ENCODE results near the gene ARL10. TPM values are rescaled to one million over a fixed set of nuclear protein-coding genes. Genes with fewer than 3 reads are reported as not detected.

Gene ARL10
- total RNA-seq, 1 donor from 2014 or later: 50.5 TPM

DNA sequence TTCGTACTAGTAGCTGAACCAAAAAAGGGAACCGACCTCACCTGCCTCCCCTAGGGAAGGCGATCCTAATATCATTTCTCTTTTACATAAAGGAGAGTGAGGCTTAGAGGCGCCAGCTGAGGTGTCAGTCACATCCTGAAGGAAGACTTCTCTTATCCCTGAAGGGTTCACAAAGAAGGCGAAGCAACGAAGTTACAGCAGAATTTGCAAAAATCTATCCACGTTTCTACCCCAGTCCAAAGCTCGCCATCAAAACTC, 3.1 kb upstream of the ARL10 start:
- no peak for DNase-seq

DNA sequence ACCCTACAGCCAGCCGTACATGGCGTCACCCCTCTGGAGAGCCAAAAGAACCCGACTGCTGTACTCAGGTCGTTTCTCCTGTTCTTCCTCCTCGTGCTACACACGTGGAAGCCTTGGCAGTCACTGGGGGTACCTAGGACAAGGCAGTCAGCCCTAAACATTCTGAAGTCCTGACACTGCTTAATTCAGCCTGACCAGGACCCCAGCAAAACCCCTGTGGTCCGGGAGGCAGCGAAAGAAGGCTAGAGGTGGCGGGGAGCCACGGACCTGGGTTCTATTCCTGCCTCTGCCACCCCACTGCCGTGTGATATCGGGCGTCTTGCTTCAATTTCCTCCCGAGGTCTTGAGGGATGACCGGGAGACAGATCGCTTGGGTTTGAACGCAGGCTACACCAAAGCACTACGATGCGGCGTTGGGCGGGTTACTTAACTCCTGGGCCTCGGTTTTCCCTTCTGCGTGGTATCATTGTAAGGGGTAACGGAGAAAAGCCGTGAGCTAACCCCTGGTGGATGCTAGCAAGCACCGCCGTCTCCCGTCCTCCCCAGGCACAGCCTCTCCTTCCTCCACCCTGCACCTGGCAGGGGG, 429 bp upstream of the ARL10 start:
- DNase-seq: no peak

DNA sequence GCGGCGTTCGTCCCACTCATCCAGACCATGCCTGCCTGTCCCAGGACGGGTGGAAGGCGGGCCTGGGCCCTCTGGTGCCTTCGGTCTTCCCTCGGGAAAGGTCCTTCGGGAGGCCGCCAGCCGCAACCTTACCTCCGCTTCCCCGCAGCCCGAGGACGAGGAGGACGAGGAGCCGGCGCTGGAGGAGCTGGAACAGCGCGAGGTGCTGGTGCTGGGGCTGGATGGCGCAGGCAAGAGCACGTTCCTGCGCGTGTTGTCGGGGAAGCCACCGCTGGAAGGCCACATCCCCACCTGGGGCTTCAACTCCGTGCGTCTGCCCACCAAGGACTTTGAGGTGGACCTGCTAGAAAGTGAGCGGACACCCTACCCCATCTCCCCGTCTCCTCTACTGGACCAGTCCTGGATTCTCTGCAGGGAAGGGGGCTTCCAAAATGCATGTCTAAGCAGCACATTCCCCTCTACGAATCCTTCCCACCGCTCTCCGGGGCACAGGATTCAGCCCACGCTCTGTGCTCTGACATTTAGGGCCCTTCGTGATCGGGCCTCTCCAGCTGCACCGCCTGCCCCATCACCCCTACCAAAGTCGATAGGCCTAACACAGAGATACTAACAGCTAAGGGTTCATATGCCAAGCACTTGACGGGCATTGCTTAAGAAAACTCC, 1.1 kb downstream of the ARL10 start:
- no peak for DNase-seq

DNA sequence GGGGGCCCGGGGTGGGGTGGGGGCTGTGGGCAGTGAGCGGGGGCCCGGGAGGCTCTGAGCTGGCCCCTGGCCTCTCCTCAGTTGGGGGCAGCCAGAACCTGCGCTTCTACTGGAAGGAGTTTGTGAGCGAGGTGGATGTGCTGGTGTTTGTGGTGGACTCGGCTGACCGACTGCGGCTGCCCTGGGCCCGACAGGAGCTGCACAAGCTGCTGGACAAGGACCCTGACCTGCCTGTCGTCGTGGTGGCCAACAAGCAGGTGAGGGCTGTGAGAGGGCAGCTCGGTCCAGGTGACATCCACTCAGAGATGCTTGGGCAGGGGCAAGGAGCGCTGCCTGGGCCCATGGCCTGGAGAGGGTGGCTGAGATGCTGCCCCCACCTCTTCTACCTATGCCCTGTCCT, 3.4 kb downstream of the ARL10 start:
- no peak for DNase-seq

DNA sequence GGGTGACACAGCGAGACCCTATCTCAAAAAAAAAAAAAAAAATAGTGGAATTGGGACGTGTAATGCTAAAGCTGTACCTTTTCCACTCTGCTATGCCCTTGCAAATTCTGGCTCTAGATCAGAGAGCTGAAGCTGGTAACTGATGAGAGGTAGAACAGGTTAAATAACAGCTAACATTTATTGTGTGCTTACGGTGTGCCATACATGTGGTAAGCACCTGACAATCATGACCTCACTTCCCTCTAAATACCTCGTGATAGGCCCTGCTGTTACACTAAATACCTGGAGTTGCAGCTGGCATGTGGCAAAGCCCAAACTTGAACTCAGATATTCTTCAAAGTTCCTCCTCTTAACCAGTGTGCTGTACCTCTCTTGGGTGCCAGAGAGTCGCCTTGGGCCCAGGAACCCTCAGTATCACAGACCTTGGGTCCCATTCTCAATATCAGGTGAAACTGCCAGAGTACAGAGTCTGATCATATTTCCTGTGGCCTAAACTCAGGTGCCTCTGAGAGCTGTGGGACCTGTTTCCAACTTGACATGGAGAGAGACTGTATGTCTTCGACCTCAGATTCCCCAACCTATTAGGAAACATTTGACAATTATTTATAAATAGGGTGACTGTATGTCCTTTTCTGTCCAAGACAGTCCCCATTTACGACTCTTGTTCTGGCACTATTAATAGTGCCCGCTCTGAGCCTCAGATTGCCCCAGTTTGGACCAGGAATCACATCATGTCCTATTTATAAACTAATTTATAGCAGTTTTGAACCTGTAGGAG, 4.8 kb downstream of the ARL10 start:
- DNase-seq: no peak

DNA sequence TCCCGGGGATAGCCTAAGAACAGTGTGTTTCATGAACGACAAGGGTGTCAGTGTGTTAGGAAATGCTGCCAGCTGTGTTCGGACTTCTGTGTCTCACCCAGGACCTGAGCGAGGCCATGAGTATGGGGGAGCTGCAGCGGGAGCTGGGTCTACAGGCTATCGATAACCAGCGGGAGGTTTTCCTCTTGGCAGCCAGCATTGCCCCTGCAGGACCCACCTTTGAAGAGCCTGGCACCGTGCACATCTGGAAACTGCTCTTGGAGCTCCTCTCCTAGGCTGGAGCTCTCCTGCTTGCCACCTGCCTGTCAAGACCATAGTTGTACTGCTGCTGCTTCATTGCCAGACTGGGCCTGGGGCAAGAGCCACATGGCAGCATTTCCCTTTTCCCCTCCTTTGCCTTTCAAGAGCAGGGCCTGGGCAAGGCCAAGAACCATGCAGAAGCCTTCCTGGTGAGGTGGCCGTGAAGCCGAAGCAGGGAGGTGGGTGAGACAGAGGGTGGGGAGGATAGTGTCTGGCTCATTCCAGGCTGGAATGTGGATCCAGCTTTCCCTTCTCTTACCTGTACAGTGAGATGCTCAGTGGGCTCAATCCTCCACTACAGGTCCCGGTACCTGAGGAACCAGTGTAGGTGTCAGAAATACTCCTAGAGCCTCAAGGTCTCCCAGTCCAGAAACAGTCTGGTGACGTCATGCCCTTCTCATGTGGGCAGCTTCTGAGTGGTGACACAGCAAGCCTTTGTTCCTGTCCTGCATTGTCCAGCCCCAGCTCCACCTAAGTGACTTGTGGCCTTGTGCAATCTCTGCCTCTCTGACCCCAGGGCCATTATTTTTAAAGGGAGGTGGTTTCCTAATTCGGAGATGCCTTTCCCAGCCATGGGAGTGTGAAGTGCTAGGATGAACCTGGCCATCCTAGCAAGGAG, 6.6 kb downstream of the ARL10 start:
- no peak for DNase-seq

DNA sequence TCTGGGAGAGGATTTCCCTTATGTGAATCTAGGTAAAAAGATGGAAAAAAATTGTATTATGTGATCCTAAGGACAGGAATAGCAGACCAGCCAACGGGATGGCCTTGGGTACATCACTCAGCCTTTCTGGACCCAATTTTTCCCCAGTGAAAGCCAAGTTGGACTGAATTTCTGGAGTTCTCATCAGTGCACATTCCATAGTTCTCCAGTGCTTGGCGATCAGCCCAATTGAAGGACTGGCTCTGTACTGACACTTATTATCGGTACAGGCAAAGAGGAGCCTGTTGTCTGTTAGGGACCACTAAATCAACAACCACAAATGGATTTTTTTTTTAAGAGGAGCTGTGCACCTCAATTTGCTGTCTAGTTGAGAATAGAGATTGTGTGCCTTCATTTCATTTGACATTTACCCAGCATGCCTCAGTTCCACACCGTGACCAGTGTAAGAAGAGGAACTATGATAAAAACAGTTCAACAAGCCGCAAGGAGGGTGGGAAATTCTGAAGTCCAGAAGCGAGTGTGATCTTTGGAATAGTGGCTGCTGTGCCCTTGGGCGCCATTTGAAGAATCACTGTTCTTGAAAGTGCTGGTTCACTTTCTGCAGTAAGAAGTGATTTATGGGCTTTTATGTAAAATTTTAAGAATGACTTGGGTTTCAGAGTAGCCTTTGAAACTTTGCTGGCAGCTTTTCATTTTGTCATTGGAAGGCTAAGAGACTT, 8.0 kb downstream of the ARL10 start:
- no peak for DNase-seq

DNA sequence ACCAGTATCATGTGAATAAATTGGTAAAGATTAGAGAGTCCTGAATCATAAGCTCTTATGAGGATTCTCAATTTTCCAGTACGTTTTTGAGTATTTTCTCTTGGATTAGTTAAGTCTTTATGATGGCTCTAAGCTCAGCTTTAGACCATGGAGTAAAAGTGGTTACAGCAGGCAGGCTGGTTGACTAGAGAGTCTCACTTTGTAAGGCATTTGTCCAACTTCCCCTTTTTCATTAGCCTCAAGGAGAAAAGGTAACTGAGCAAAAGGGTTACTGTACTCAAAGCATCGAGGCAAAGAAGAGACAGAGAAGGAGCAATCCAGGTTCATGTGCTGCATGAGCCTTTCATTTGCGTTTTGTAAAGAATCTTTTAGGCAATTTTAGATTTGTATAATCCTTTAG, 14.6 kb downstream of the ARL10 start:
- no peak for DNase-seq

DNA sequence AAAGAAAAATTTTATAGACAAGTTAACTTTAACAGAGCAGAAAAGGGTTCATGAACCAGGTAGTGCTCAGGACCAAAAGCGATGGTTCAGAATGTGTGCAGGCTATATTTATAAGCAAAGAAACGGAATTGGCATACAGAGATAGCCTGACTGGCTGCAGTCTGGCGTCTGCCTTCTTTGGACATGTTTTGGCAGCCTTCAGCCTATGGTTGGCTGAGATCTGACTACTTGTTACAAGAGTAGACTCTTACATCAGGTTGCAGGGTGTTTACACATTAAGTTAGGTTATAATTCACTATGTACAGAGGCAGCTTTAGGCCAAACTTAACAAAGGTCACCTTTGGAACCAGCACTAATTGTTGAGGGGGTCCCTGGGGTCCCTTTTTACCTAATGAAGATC, 16.1 kb downstream of the ARL10 start:
- no peak for DNase-seq

DNA sequence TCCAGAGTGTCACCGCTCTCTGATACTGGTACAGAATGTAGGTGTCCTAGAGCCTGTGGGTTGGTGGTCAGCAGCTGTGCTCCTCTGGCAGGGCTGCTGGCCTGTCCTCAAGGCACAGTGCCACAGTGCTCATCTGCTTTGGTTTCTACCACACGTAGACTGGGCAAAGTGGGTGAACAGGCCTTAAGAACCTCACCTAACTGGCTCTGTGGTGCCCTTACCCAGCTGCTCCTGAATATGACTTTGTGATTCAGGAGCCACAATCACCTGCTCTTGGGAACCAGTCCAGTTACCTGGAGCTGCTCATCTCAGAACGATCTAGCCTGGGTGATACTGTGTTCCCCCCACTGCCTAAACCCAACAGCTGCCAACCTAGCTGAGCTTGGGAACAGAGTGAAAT, 16.7 kb downstream of the ARL10 start:
- DNase-seq: no peak

DNA sequence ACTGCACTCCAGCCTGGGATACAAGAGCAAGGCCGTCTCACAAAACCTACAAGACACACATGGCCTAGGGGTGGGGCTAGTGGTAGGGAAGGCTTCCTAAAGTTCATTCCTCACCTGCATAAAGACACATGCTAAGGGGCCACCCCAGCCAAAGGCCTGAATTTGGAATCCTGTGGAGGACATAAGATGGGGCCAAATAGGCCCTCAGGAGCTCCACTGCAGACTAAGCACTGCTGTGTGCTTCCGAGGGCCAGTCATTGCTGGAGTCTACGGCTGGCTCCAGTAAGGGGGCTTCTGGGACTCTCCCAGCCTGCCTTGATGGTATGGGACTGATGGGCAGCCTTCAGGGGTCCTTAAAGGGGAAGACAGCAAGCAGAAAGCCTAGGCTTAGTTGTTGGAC, 17.4 kb downstream of the ARL10 start:
- DNase-seq: no peak

DNA sequence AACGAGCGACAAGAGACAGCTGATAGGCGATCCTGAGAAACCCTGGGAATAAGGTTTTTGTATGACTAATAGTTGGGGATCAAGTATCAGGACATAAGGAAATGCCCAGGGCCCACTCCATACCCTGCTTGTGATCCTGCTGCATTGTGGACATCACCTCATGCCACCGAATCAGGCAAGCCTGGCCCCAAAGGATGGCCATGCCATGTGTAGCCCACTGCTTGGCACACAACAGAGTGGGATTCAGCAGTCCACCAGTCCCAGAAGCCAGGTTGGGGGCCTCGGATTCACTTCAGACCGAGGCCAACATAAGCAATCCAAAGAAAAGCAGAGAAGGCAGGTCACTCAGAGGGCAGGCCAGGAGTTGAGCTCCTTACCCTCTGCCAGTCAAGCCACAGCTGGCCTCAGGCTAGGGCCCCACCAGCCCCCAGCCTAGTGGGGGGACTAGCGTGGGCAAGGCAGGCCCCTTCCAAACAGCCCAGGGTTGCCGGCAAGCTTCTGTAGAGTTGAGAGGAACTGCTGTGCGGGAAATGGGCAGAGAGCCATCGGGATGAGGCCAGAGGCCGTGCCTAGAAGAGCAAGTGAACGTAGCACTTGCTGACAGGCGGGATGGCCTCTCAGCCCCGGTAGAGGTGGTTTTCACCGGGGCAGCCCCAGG, 18.1 kb downstream of the ARL10 start:
- DNase-seq: no peak

DNA sequence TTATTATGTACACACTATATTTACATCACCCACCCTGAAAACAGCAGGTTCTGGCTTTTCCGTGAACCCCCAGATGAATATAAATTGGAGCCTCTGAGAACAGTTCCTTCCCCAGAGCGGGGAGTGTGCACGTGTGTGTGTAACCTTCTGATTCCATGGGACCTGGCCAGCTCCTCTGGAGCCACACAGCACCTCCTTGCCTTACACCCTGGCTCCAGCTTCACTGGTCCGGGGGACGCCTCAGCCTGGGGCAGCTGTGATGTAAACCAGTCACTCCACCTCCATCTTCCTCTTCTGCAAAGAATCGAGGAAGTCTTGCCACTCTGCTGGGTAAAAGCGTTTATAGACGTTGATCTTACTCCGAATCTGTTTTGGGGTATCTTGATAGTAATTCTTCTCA, 18.7 kb downstream of the ARL10 start:
- DNase-seq: no peak

DNA sequence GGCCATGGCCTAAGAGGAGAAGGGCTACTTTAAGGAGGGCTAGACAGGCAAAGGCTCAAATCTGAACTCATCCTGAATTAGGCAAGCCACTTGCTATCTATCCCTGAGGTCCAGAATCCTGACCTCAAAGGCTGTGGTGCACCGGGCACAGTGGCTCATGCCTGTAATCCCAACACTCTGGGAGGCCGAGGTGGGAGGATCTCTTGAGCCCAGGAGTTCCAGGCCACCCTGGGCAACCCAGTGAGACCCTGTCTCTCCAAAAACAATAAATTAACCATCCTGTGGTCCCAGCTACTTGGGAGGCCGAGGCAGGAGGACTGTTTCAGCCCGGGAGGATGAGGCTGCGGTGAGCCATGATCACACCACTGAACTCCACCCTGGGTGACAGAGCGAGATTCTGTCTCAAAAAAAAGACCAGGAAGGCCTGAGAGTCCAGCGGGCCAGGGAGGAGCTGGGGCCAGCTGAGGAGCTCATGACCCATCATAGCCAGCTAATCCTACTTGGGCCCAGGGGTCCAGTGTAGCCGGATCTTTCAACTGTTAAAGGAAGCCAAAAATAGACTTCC, 19.2 kb downstream of the ARL10 start:
- no peak for DNase-seq

DNA sequence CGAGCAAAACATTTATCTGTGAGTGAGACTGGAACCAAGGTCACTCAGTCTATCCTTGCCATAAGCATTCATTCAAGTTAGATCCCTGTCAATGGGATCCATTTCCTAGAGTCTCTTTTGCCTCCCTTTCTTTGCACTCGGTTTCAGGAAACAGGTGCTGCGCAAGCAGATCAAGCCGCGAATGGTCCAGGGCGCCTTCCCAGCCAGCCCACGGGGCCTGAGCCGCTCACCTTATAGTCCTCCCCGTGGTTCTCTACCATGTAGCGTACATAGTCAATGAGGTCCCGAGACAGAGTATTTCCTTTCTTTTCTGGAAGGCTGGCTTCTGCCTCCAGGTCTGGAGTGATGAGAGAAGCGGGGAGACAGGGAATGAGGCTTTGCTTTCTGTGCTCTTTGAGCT, 19.7 kb downstream of the ARL10 start:
- DNase-seq: no peak

DNA sequence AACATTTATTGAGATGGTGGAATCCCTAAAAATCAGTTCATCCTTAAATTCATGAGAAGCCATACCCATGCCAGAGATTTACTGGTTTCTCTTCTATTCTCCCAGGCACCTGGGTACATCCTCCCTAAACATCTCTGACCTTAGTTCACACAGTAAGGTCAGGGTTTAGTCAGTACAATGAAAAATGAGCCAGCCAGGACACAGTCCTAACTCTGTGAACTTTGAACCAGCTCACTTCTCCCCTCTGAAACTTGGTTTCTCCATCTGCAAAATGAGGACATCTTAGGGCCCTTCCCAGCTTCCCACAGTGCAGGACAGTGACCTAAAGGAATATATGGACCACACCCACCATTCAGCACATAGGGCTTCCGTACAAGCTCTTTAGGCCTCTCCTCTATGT, 21.2 kb downstream of the ARL10 start:
- no peak for DNase-seq

DNA sequence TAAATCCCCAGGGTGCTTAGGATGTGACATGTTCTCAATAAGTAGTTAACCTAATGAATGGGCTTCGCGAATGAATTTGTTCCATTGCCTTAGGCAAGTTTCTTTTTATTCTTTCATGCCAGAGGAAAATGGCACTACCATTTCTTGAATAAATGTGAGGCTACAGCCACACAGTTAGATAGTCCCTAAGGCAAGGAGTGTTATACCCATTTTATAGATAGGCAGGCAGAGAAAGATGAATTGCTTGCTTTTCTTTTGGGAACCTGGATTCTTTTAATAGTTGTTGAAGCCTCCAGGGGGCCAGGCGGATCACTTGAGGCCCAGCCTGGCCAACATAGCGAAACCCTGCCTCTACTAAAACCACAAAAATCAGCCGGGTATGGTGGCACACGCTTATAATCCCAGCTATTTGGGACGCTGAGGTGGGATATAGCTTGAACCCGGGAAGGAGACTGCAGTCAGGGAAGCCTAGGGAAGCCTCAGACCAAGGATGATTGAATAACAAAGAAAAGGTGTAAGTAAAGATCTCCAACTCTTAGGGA, 22.2 kb downstream of the ARL10 start:
- DNase-seq: no peak

DNA sequence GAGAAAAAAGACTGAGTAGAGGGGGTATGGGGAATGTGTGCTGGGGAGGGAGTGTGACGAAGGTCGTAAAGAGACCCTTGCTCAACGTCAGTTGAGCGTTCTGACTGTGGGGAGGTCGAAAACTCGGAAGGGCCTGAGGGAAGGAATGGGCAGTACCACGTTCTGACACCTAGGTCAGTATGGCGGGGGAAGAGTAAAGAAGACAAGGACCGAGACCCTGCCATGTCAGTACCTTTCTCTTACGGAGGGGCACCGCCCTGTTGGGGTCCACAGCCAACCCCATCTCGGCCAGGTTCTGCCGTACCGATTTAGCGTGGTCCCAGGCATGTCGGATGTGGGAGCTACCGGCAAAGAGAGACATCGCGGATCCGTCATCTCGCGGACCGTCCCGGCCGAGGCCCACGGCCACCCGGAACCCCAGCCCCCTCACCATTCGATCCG, 22.7 kb downstream of the ARL10 start:
- no peak for DNase-seq

DNA sequence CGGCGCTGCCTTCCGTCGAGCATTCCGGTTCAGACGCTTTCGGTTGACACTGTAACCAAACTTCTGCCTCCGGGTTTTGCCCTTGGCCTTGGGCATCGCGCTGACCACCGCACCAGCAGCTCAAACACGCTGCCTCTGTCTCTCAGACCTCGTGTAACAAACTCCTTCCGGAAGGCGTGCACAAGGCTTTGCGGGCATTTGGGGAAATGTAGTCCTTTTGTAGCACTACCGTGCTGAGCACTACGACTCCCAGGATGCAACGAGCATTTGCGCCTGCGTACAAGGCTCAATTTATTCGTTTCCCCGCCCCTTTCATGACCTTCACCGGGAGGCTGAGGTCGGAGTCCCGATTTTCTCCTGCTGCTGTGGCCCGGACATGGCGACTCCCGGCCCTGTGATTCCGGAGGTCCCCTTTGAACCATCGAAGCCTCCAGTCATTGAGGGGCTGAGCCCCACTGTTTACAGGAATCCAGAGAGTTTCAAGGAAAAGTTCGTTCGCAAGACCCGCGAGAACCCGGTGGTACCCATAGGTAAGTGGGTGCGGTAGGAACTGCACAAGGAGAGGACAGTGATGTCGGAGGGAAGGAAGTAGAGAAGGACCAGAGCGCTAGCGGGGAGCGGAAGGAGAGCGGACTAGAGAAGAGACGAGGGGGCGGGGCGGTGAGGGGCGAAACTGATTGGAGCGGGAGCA, 23.3 kb downstream of the ARL10 start, which contains the start of the genes HIGD2A and NOP16:
Gene HIGD2A, plus strand, starts transcription at position 308 of the 691 bp plus-strand sequence. Its CDS starts 69 bp downstream, at position 377.
Gene NOP16, minus strand, starts transcription at position 155 of the 691 bp plus-strand sequence. Its CDS starts 59 bp downstream, at position 96.
- peak; percentile 97 for DNase-seq
